Activated T-helper 1 cell treated with Interleukin-2 at 50 U/mL for 16 hours (primary cell): ENCODE measurements around the gene NOP56.

ENCODE experiments used
- DNase-seq: peaks from one replicate; pipeline ENCODE4 v3.0.0-alpha.2; 2020; ENCODE audit warnings: low read depth

NOP56 gene

GRCh38 chr20:2703716-2704475 lies 51.5 kb downstream of the NOP56 start:
- DNase-seq, result no peak

- DNase-seq, result no peak
Measured at GRCh38 chr20:2705931-2706645, 53.7 kb downstream of the NOP56 start.

- no peak for DNase-seq
Measured at GRCh38 chr20:2706688-2707352, 54.4 kb downstream of the NOP56 start.

- DNase-seq, result no peak
Measured at GRCh38 chr20:2707353-2708072, 55.1 kb downstream of the NOP56 start.
